ENCODE data around the gene SYNJ1. TPM values are rescaled to one million over a fixed set of nuclear protein-coding genes. Genes with fewer than 3 reads are reported as not detected.
"Not testable (repeated sequence)": the region's sequence is repeated elsewhere in the genome, so short reads cannot be mapped to it uniquely, and the experiment has no call there.

Gene SYNJ1
- total RNA-seq, 1 donor: 6.2 TPM

GRCh38 chr21:32612999-32613337 is 114.8 kb downstream of the SYNJ1 start:
- H3K27ac ChIP-seq (ENCODE audit: low read depth, low read length): peak overlapping the region; percentile 97
- peak overlapping the region; percentile 97 for H2AFZ ChIP-seq (ENCODE audit: low read length)
- H3K4me2 ChIP-seq (ENCODE audit: insufficient read depth, low read length): peak overlapping the region; percentile 93
- no peaks in the 10 kb centered on the region for H3K27me3 ChIP-seq (ENCODE audit: insufficient read depth, low read length)
- TF ChIP-seq CTCF (IDR thresholded peaks at IDR 0.05; ENCODE audit: extremely low read depth, low read depth, low read length): no peak
- H3K4me3 ChIP-seq (ENCODE audit: insufficient read depth, low read length): peak overlapping the region; percentile 95
- H3K9me3 ChIP-seq (ENCODE audit: low read depth, low read length): no peaks in the 10 kb centered on the region
- H3K36me3 ChIP-seq (ENCODE audit: insufficient read depth, low read length): peaks cover 12% of the 10 kb centered on the region
- H3K79me2 ChIP-seq (ENCODE audit: insufficient read depth, low read length): peaks cover 25% of the 10 kb centered on the region
- peaks cover 8% of the 10 kb centered on the region for H3K4me1 ChIP-seq (ENCODE audit: insufficient read depth, low read length)
- no peak for DNase-seq (ENCODE audit: insufficient read length, low spot score, missing footprints)
- peaks cover 5% of the 10 kb centered on the region for H4K20me1 ChIP-seq (ENCODE audit: insufficient read depth, low read length)

- DNase-seq (ENCODE audit: insufficient read length, low spot score, missing footprints): peak; percentile 97
- H3K4me1 ChIP-seq (ENCODE audit: insufficient read depth, low read length): peaks cover 8% of the 10 kb centered on the region
- H4K20me1 ChIP-seq (ENCODE audit: insufficient read depth, low read length): peaks cover 5% of the 10 kb centered on the region
- peak within 1 kb of the TSS; percentile 95 for H3K4me3 ChIP-seq (ENCODE audit: insufficient read depth, low read length)
- no peaks in the 10 kb centered on the region for H3K9me3 ChIP-seq (ENCODE audit: low read depth, low read length)
- H3K79me2 ChIP-seq (ENCODE audit: insufficient read depth, low read length): peaks cover 25% of the 10 kb centered on the region
- peak within 1 kb of the TSS; percentile 97 for H2AFZ ChIP-seq (ENCODE audit: low read length)
- H3K27ac ChIP-seq (ENCODE audit: low read depth, low read length): peak within 1 kb of the TSS; percentile 97
- TF ChIP-seq CTCF (IDR thresholded peaks at IDR 0.05; ENCODE audit: extremely low read depth, low read depth, low read length): no peak
- peaks cover 17% of the 10 kb centered on the region for H3K36me3 ChIP-seq (ENCODE audit: insufficient read depth, low read length)
- no peaks in the 10 kb centered on the region for H3K27me3 ChIP-seq (ENCODE audit: insufficient read depth, low read length)
- H3K4me2 ChIP-seq (ENCODE audit: insufficient read depth, low read length): peak within 1 kb of the TSS; percentile 93
These were observed 115.5 kb downstream of the SYNJ1 start, which contains the start of gene CFAP298 for GRCh38 chr21:32612075-32612998. CFAP298 (minus strand) TSS chr21:32612377; CDS start chr21:32612243, 134 bp downstream.

- peaks cover 8% of the 10 kb centered on the region for H3K4me1 ChIP-seq (ENCODE audit: insufficient read depth, low read length)
- no peaks in the 10 kb centered on the region for H3K27me3 ChIP-seq (ENCODE audit: insufficient read depth, low read length)
- H2AFZ ChIP-seq (ENCODE audit: low read length): peak overlapping the region; percentile 97
- peaks cover 6% of the 10 kb centered on the region for H4K20me1 ChIP-seq (ENCODE audit: insufficient read depth, low read length)
- peaks cover 25% of the 10 kb centered on the region for H3K79me2 ChIP-seq (ENCODE audit: insufficient read depth, low read length)
- peak overlapping the region; percentile 97 for H3K27ac ChIP-seq (ENCODE audit: low read depth, low read length)
- no peak for TF ChIP-seq CTCF (IDR thresholded peaks at IDR 0.05; ENCODE audit: extremely low read depth, low read depth, low read length)
- no peaks in the 10 kb centered on the region for H3K9me3 ChIP-seq (ENCODE audit: low read depth, low read length)
- H3K4me2 ChIP-seq (ENCODE audit: insufficient read depth, low read length): peak overlapping the region; percentile 93
- peak; percentile 80 for DNase-seq (ENCODE audit: insufficient read length, low spot score, missing footprints)
- H3K4me3 ChIP-seq (ENCODE audit: insufficient read depth, low read length): peak overlapping the region; percentile 95
- peaks cover 21% of the 10 kb centered on the region for H3K36me3 ChIP-seq (ENCODE audit: insufficient read depth, low read length)
These were observed 116.3 kb downstream of the SYNJ1 start for GRCh38 chr21:32611471-32611997.

GRCh38 chr21:32610940-32611339 is 116.9 kb downstream of the SYNJ1 start:
- H3K79me2 ChIP-seq (ENCODE audit: insufficient read depth, low read length): peaks cover 25% of the 10 kb centered on the region
- not testable (repeated sequence) for H2AFZ ChIP-seq (ENCODE audit: low read length); H3K9me3 ChIP-seq (ENCODE audit: low read depth, low read length); H3K4me1 ChIP-seq (ENCODE audit: insufficient read depth, low read length); H3K27me3 ChIP-seq (ENCODE audit: insufficient read depth, low read length); H4K20me1 ChIP-seq (ENCODE audit: insufficient read depth, low read length); H3K27ac ChIP-seq (ENCODE audit: low read depth, low read length); DNase-seq (ENCODE audit: insufficient read length, low spot score, missing footprints)
- peaks cover 27% of the 10 kb centered on the region for H3K36me3 ChIP-seq (ENCODE audit: insufficient read depth, low read length)
- peak overlapping the region; percentile 37 for H3K4me3 ChIP-seq (ENCODE audit: insufficient read depth, low read length)
- peak overlapping the region; percentile 93 for H3K4me2 ChIP-seq (ENCODE audit: insufficient read depth, low read length)

All from osteoblast (primary cell).